Keratinocyte (primary cell): ENCODE data around the gene METTL9. TPM values are rescaled to one million over a fixed set of nuclear protein-coding genes. Genes with fewer than 3 reads are reported as not detected.

ENCODE experiments used
- DNase-seq: peaks from one replicate; pipeline ENCODE4 v3.0.0-alpha.2; 2011; ENCODE audit warnings: low read depth, missing footprints, low spot score
- FAIRE-seq: peaks from 2 replicates; lab custom pipeline; 2011; peaks lifted over from hg19 to GRCh38; lab: Jason Lieb, UNC
- H2AFZ ChIP-seq: 2 replicates; pipeline ENCODE4 v1.6.0; 2012; ENCODE audit warnings: low read length, control low read depth, inconsistent platforms; ENCODE audit not compliant: control insufficient read depth
- H3K27ac ChIP-seq: 2 replicates; pipeline ENCODE4 v1.5.1; 2011; ENCODE audit warnings: low read length; ENCODE audit not compliant: control insufficient read depth, insufficient read depth
- H3K27me3 ChIP-seq: 3 replicates; pipeline ENCODE4 v1.6.0; 2011; ENCODE audit warnings: low read length; ENCODE audit not compliant: control insufficient read depth, insufficient read depth; ENCODE audit errors: extremely low read depth
- H3K36me3 ChIP-seq, 2 experiments: 2 replicates in 1 of 2; 3 replicates in 1 of 2; pipeline ENCODE4 v1.5.1; 2011; ENCODE audit warnings: low read length in 2 of 2, mild to moderate bottlenecking in 1 of 2; ENCODE audit not compliant: control insufficient read depth in 2 of 2, insufficient read depth in 2 of 2; ENCODE audit errors: extremely low read depth in 1 of 2
- H3K4me1 ChIP-seq: 3 replicates; pipeline ENCODE4 v1.5.1; 2011; ENCODE audit warnings: low read length; ENCODE audit not compliant: control insufficient read depth, insufficient read depth; ENCODE audit errors: extremely low read depth
- H3K4me2 ChIP-seq: 3 replicates; pipeline ENCODE4 v1.6.0; 2011; ENCODE audit warnings: low read depth, low read length; ENCODE audit not compliant: control insufficient read depth, insufficient read depth; ENCODE audit errors: extremely low read depth
- H3K4me3 ChIP-seq, 3 experiments: fragments of 200-600 bp in 1 of 3; sonication (generic) in 1 of 3; 2 replicates in 2 of 3; 3 replicates in 1 of 3; pipeline ENCODE4 v1.5.1; 2011 to 2016; ENCODE audit warnings: low read length in 3 of 3, mild to moderate bottlenecking in 3 of 3, control low read depth in 2 of 3, inconsistent platforms in 1 of 3, low read depth in 1 of 3, mixed read lengths in 1 of 3, mixed run types in 1 of 3, moderate library complexity in 1 of 3; ENCODE audit not compliant: control insufficient read depth in 2 of 3, insufficient read depth in 2 of 3; ENCODE audit errors: extremely low read depth in 1 of 3
- H3K79me2 ChIP-seq: 2 replicates; pipeline ENCODE4 v1.6.0; 2012; ENCODE audit warnings: low read length; ENCODE audit not compliant: control insufficient read depth, insufficient read depth
- H3K9ac ChIP-seq: 3 replicates; pipeline ENCODE4 v1.6.0; 2011; ENCODE audit warnings: low read length; ENCODE audit not compliant: control insufficient read depth, insufficient read depth; ENCODE audit errors: extremely low read depth
- H3K9me1 ChIP-seq: 3 replicates; pipeline ENCODE4 v1.6.0; 2011; ENCODE audit warnings: low read length; ENCODE audit not compliant: control insufficient read depth, insufficient read depth; ENCODE audit errors: extremely low read depth
- H3K9me3 ChIP-seq: 2 replicates; pipeline ENCODE4 v1.5.1; 2012; ENCODE audit warnings: low read depth, low read length; ENCODE audit not compliant: control insufficient read depth
- H4K20me1 ChIP-seq: 3 replicates; pipeline ENCODE4 v1.6.0; 2011; ENCODE audit warnings: low read length; ENCODE audit not compliant: control insufficient read depth, insufficient read depth; ENCODE audit errors: extremely low read depth
- CTCF ChIP-seq, 3 experiments: IDR thresholded peaks in 1 of 3; conservative IDR thresholded peaks in 1 of 3; optimal IDR thresholded peaks in 1 of 3; 2 replicates in 2 of 3; 3 replicates in 1 of 3; pipeline versions ENCODE3 to v1.5.1; 2011; ENCODE audit warnings: low read length in 3 of 3, mild to moderate bottlenecking in 3 of 3, moderate library complexity in 2 of 3, control low read depth in 1 of 3, inconsistent platforms in 1 of 3; ENCODE audit not compliant: insufficient read depth in 2 of 3; ENCODE audit errors: extremely low read depth in 1 of 3
- EZH2 ChIP-seq: IDR thresholded peaks from one replicate; pipeline ENCODE4 v1.6.1; 2012; ENCODE audit warnings: inconsistent platforms, mild to moderate bottlenecking, low read length, moderate library complexity
- dilution Hi-C: fragments of 300-500 bp; cut with MboI; formaldehyde crosslinking; loops from one replicate; pipeline ENCODE4 v1.7.0; 2020; ENCODE audit warnings: low sequenced_read_pairs; ENCODE audit not compliant: extremely low pct_ligation_motif_present
- polyA plus RNA-seq, 5 experiments: library from polyadenylated mRNA; depleted of rRNA in 3 of 5; stranded (reverse) in 3 of 5; stranded (forward) in 1 of 5; unstranded in 1 of 5; fragments of >200 nt; gene quantifications; 1 replicate in 1 of 5; 2 replicates in 3 of 5; 3 replicates in 1 of 5; pipeline versions ENCODE4 v1.2.1 to v1.2.3, GENCODE V29; 2011 to 2012; ENCODE audit warnings: missing spikeins in 2 of 5, low read depth in 1 of 5, low replicate concordance in 1 of 5

METTL9 gene
- polyA plus RNA-seq, 1 donor (not counting 4 experiments of a cell fraction or from before 2014, with no cell fraction given), result 108 TPM

- H3K4me3 ChIP-seq, result no peak overlapping the region
- dilution Hi-C loops, result no loop called here
- H3K4me1 ChIP-seq, result peaks cover 19% of the 10 kb centered on the region
- no peak overlapping the region for H3K9ac ChIP-seq
- peaks cover 3% of the 10 kb centered on the region for H3K79me2 ChIP-seq
- DNase-seq (peak; percentile 15), FAIRE-seq (peak; percentile 61)
- no peak overlapping the region for H3K4me2 ChIP-seq
- H2AFZ ChIP-seq, result no peak overlapping the region
- no peak overlapping the region for H3K27ac ChIP-seq
- H4K20me1 ChIP-seq, result no peaks in the 10 kb centered on the region
- TF ChIP-seq EZH2 (no peak), CTCF (optimal IDR thresholded peaks at IDR 0.05 in 1 of 3, IDR thresholded peaks at IDR 0.05 in 1 of 3, conservative IDR thresholded peaks at IDR 0.05 in 1 of 3; ENCODE audit: extremely low read depth in 1 of 3, insufficient read depth in 2 of 3, low read length in 3 of 3) (peak; percentile 71 to 76 (median 74))
- no peaks in the 10 kb centered on the region for H3K27me3 ChIP-seq
- H3K36me3 ChIP-seq, result peaks cover 2 to 4% of the 10 kb centered on the region in 2 experiments
- no peaks in the 10 kb centered on the region for H3K9me3 ChIP-seq
- H3K9me1 ChIP-seq, result no peaks in the 10 kb centered on the region
These were observed 57.7 kb downstream of the METTL9 start for GRCh38 chr16:21656795-21657768.

GRCh38 chr16:21659124-21659523, 59.7 kb downstream of the METTL9 start:
- dilution Hi-C loops, result no loop called here
- peaks cover 13% of the 10 kb centered on the region for H3K4me1 ChIP-seq

More at GRCh38 chr16:21659124-21659523, 59.7 kb downstream of the METTL9 start:
- no peak for TF ChIP-seq EZH2
- TF ChIP-seq CTCF (optimal IDR thresholded peaks at IDR 0.05 in 1 of 3, IDR thresholded peaks at IDR 0.05 in 1 of 3, conservative IDR thresholded peaks at IDR 0.05 in 1 of 3; ENCODE audit: extremely low read depth in 1 of 3, insufficient read depth in 2 of 3, low read length in 3 of 3), result no peak
- FAIRE-seq (no peak), DNase-seq (no peak)
- H2AFZ ChIP-seq, result no peak overlapping the region
- H3K27me3 ChIP-seq, result no peaks in the 10 kb centered on the region
- H3K9me3 ChIP-seq, result no peaks in the 10 kb centered on the region
- peaks cover 2 to 4% of the 10 kb centered on the region in 2 experiments for H3K36me3 ChIP-seq
- H3K79me2 ChIP-seq, result no peaks in the 10 kb centered on the region
- no peak overlapping the region for H3K4me2 ChIP-seq
- no peak overlapping the region for H3K9ac ChIP-seq
- no peaks in the 10 kb centered on the region for H3K9me1 ChIP-seq
- no peak overlapping the region for H3K27ac ChIP-seq
- no peak overlapping the region for H3K4me3 ChIP-seq
- H4K20me1 ChIP-seq, result no peaks in the 10 kb centered on the region
